Tibial artery (tissue), 4 donors: Measurements from ENCODE around the gene TRAPPC2.

Experiments
- DNase-seq, 2 donors: peaks; one replicate each; pipeline ENCODE4 v3.0.0-alpha.2; 2019
- H3K27ac ChIP-seq, 2 donors: fragments of 200-600 bp; sonication (generic) in 1 of 2; 1 replicate in 1 of 2; 2 replicates in 1 of 2; pipeline ENCODE4 v1.5.1; 2018 to 2019; ENCODE audit warnings: mild to moderate bottlenecking in 1 of 2
- H3K27me3 ChIP-seq, 2 donors: fragments of 200-600 bp; sonication (generic) in 1 of 2; one replicate each; pipeline versions ENCODE4 v1.5.1 to v1.6.0; 2016 to 2019
- H3K36me3 ChIP-seq, 3 donors: fragments of 200-600 bp; sonication (generic) in 2 of 3; one replicate each; pipeline ENCODE4 v1.5.1; 2016 to 2019; ENCODE audit warnings: mild to moderate bottlenecking in 2 of 3
- H3K4me1 ChIP-seq, 4 donors: fragments of 200-600 bp; sonication (generic) in 2 of 4; 1 replicate in 3 of 4; 2 replicates in 1 of 4; pipeline ENCODE4 v1.5.1; 2016 to 2019
- H3K4me3 ChIP-seq, 2 donors: fragments of 200-600 bp; sonication (generic) in 1 of 2; 1 replicate in 1 of 2; 2 replicates in 1 of 2; pipeline ENCODE4 v1.5.1; 2018 to 2019; ENCODE audit warnings: mild to moderate bottlenecking in 2 of 2
- H3K9me3 ChIP-seq, 3 donors: fragments of 200-600 bp; sonication (generic) in 1 of 3; one replicate each; pipeline ENCODE4 v1.5.1; 2016 to 2019
- intact Hi-C: fragments of 100-400 bp; cut with DNase I; formaldehyde crosslinking; loops from one replicate; pipeline ENCODE4 v1.15.0; 2023; ENCODE audit warnings: low total_unique reads
- TF ChIP-seq, protein P1 (sequence below), 2 experiments: fragments of 200-600 bp in 1 of 2; fragments of 450-650 bp in 1 of 2; IDR thresholded peaks; one replicate each; pipeline ENCODE4 v1.5.1; 2017 to 2019; ENCODE audit warnings: antibody characterized with exemption in 2 of 2, mild to moderate bottlenecking in 1 of 2, moderate library complexity in 1 of 2

Gene TRAPPC2

DNA sequence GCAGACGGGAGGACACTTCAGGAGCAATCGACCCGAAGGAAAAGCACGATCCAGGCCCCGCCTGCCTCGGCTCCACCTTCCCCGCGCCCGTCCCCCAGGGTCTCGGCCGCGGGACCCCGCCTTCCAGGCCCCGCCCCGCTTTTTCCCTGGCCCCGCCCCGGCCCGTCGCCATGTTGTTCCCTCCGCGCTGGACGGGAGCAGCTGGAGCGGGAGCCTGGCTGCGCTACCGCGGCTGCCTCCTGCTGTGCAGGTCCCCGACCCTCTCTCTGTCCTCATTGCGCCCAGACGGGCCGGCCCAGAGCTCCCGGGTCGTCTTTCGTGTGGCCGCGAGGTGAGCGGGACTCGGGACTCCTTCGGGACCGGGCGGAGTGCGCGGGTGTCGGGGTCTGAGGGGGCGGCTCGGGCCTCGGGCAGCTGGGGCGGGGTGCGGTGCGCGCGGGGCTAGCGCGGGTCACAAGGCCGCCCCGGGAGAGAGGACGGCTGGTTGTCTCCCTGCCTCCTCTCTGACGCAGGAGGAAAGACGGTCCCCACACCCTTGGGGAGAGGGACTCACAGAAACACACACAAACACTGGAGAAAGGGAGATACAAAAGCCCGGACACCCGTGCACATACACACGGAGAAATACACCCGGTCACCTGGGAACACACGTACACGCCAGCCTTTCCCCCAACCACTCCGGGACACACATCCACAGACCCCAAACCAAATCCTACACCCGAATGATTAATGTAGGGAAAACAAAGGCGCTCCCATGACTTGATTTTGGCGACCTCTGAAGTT is 45.3 kb downstream of the TRAPPC2 start, which contains the start of gene RAB9A:
TSS of gene RAB9A (plus strand) at position 171 of the 783 bp plus-strand sequence. CDS start 19,619 bp downstream, outside the sequence.
- TF ChIP-seq, protein P1, sequence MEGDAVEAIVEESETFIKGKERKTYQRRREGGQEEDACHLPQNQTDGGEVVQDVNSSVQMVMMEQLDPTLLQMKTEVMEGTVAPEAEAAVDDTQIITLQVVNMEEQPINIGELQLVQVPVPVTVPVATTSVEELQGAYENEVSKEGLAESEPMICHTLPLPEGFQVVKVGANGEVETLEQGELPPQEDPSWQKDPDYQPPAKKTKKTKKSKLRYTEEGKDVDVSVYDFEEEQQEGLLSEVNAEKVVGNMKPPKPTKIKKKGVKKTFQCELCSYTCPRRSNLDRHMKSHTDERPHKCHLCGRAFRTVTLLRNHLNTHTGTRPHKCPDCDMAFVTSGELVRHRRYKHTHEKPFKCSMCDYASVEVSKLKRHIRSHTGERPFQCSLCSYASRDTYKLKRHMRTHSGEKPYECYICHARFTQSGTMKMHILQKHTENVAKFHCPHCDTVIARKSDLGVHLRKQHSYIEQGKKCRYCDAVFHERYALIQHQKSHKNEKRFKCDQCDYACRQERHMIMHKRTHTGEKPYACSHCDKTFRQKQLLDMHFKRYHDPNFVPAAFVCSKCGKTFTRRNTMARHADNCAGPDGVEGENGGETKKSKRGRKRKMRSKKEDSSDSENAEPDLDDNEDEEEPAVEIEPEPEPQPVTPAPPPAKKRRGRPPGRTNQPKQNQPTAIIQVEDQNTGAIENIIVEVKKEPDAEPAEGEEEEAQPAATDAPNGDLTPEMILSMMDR (IDR thresholded peaks at IDR 0.05): no peak
- no peaks in the 10 kb centered on the region for H3K36me3 ChIP-seq
- H3K4me3 ChIP-seq: peak within 1 kb of the TSS; percentile 78 to 88
- H3K9me3 ChIP-seq: no peaks in the 10 kb centered on the region
- H3K4me1 ChIP-seq: peaks cover 0 to 38% (median 11%) of the 10 kb centered on the region in 4 donors
- peak within 1 kb of the TSS; percentile 94 to 97 for H3K27ac ChIP-seq
- intact Hi-C loops: no loop called here
- DNase-seq: peak; percentile 74 to 92
- no peaks in the 10 kb centered on the region for H3K27me3 ChIP-seq

DNA sequence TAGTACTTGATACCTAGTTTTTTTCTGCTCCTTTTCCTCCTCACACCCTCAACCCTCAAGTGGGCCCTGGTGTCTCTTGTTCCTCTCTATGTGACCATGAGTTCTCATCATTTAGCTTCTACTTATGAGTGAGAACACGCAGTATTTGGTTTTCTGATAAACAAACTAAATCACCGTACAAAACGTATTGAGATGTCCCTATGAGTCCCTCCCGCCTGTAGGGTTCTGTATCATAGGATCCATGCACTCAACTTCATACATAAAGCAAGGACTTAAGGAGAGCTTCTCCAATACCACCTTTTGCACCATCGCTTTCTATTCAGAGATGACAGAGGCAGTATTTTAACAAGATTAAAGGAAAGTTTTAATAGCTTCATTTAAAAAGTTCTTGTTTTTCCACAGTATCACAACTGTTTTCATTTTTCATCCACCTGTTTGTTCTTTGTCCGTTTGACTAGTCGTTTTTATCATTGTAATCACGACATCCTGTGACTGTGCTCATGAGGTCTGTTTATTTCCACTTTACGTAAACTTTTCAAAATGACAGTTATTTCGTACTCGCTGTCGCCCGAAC is 45.9 kb downstream of the TRAPPC2 start:
- H3K4me1 ChIP-seq: peaks cover 0 to 31% (median 8%) of the 10 kb centered on the region in 4 donors
- intact Hi-C loops: no loop called here

DNA sequence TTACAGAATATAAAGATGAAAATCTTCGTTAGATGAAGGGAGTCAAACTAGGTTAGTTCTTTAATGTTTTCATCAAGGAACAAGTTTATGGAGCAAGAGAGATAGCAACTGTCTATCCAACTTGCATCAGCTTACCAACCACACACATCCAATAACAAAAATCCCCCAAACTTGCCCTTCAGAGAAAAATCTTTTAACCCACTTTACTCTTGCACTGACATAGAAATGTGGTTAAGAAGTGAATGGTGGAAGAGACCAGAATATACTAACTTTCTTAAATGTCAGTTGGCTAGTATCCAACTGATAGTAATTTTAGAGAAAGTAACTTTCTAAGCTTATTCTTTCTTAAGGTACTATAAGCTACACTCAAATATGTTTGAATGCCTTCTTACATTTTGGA is 47.2 kb downstream of the TRAPPC2 start:
- intact Hi-C loops: no loop called here
- H3K27me3 ChIP-seq: no peaks in the 10 kb centered on the region
- TF ChIP-seq, protein P1 (IDR thresholded peaks at IDR 0.05): no peak
- H3K4me3 ChIP-seq: no peak overlapping the region
- no peak overlapping the region for H3K27ac ChIP-seq
- H3K9me3 ChIP-seq: no peaks in the 10 kb centered on the region
- no peak for DNase-seq
- no peaks in the 10 kb centered on the region for H3K36me3 ChIP-seq
- peaks cover 0 to 18% (median 6%) of the 10 kb centered on the region in 4 donors for H3K4me1 ChIP-seq

More for the DNA sequence above, 45.9 kb downstream of the TRAPPC2 start:
- H3K27me3 ChIP-seq: no peaks in the 10 kb centered on the region
- peak overlapping the region; percentile 94 to 97 for H3K27ac ChIP-seq
- no peaks in the 10 kb centered on the region for H3K9me3 ChIP-seq
- no peaks in the 10 kb centered on the region for H3K36me3 ChIP-seq
- TF ChIP-seq, protein P1 (IDR thresholded peaks at IDR 0.05): no peak
- H3K4me3 ChIP-seq: peak overlapping the region; percentile 78 to 88
- DNase-seq: no peak

DNA sequence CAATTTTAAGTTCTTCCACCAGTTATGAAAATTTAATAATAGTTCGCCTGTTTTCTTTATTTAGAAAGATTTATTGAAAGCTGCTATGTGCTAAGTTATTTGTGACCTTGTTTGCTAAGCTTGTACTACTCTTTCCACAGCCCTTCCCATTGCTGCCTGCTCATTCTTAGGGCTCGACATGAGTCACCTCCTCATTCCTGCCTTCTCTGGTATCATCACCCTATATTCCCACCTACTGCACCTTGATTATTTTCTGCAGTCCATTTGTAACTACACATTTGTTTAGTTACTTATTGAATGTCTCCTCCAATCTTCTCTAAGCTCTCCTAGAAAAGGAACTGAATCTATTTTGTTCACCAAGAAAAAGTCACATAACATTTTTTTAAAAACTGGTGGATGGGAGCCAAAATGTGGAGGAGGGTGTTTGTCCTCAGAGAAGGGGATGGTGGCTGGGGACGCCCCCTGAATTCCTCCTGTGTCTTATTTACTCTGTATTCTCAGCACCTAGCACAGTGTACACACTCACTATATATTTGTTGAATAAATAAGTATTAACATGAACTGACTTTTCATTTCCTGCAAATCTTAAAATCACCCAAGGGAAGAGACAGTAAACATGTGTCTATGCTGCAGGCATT is 49.2 kb downstream of the TRAPPC2 start:
- intact Hi-C loops: no loop called here
- no peak for DNase-seq
- TF ChIP-seq, protein P1 (IDR thresholded peaks at IDR 0.05): no peak
- Histone ChIP-seq H3K4me3 (no peak overlapping the region), H3K9me3 (no peaks in the 10 kb centered on the region), H3K4me1 (peaks cover 0 to 2% (median 0%) of the 10 kb centered on the region in 4 donors), H3K36me3 (no peaks in the 10 kb centered on the region), H3K27ac (no peak overlapping the region), H3K27me3 (no peaks in the 10 kb centered on the region)

DNA sequence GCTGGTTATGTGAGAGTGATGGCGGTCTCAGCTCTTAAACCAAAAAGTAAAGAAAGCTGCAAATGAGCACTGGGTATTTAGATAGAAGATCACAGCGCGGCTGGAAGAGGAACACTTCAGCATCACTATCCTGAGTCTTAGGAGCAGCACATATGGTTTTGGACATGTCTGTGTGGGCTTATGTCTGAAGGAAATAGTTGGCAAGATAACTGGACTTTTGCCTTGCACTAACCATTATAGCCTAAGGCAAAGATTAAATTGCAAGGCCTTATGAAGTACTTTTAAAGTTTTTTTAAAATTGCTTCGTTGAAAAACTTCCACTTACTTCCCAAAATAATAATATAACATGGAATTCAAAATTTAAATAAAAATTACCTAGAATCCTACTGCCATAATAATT is 50.1 kb downstream of the TRAPPC2 start:
- H3K9me3 ChIP-seq: no peaks in the 10 kb centered on the region
- no peaks in the 10 kb centered on the region for H3K4me1 ChIP-seq
- TF ChIP-seq, protein P1 (IDR thresholded peaks at IDR 0.05): no peak
- no peaks in the 10 kb centered on the region for H3K36me3 ChIP-seq
- no peak overlapping the region for H3K4me3 ChIP-seq
- H3K27ac ChIP-seq: no peak overlapping the region
- DNase-seq: no peak
- intact Hi-C loops: no loop called here
- H3K27me3 ChIP-seq: no peaks in the 10 kb centered on the region
